ENCODE data around the gene ATP6AP1. TPM values are rescaled to one million over a fixed set of nuclear protein-coding genes. Genes with fewer than 3 reads are reported as not detected.

The ATP6AP1 gene
- total RNA-seq, 1 donor from 2014 or later: 38.8 TPM

DNA sequence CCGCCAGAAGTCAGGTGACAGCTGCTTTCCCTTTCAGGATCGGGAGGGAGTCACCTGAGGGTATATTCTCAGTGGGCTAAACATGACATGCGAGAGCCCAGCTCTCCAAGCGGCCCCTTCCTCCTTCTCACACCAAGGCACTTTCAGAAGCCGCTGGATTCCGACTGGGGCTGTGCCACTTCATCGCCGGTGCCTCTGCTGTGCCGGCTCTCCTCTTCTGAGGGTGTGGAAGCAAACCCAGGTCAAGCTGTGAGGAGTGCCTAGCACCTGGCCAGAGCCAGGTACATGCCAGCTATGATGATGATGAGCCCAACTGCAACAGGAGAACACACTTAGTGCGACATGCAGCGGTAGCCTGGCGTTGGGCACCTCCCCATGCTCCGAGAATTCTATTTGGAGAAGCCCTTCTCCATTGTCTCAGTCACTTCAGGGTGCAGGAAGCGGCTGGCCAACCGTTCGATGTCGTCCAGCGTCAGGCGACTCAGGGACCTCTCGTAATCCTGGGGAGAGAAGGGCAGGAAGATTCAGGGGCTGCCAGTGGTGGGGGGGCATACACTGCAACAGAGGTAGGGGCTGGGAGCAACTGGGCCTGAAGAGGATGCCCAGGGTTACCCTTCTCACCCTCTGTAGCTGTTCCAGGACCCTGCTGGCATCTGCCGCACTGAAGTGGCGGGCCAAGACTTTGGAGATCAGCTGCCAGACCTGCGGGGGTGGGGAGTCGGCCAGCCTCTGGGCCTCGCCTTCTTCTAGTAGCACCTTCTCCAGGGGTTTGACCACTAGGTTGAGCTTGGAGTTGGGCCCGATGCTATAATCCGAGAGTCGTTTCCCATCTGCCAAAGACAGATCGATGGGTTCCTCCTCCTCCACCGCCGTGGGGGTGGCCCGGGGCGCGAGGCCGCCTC, 56.9 kb downstream of the ATP6AP1 start:
- H3K9me3 Mint-ChIP-seq: no peaks in the 10 kb centered on the region
- intact Hi-C loops (cut with micrococcal nuclease): loop anchor here (1.0 kb wide), 1 partner anchor 31 kb away; the partner anchor contains the start of gene FAM3A
- no peaks in the 10 kb centered on the region for H3K27me3 Mint-ChIP-seq
- ChIA-PET CTCF (interaction anchor here (1.0 kb wide), 1 partner anchor 112 kb away, joined by 4 read pairs; no protein-coding TSS in a partner anchor), POLR2A (interaction anchor here (1.3 to 3.4 kb wide), 3 partner anchors 28 to 87 kb away, joined by 3 to 26 read pairs (median 8); partner anchors contain the start of gene RPL10)
- peaks cover 22% of the 10 kb centered on the region for H3K4me1 Mint-ChIP-seq
- TF ChIP-seq, protein P1, sequence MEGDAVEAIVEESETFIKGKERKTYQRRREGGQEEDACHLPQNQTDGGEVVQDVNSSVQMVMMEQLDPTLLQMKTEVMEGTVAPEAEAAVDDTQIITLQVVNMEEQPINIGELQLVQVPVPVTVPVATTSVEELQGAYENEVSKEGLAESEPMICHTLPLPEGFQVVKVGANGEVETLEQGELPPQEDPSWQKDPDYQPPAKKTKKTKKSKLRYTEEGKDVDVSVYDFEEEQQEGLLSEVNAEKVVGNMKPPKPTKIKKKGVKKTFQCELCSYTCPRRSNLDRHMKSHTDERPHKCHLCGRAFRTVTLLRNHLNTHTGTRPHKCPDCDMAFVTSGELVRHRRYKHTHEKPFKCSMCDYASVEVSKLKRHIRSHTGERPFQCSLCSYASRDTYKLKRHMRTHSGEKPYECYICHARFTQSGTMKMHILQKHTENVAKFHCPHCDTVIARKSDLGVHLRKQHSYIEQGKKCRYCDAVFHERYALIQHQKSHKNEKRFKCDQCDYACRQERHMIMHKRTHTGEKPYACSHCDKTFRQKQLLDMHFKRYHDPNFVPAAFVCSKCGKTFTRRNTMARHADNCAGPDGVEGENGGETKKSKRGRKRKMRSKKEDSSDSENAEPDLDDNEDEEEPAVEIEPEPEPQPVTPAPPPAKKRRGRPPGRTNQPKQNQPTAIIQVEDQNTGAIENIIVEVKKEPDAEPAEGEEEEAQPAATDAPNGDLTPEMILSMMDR (IDR thresholded peaks at IDR 0.05): no peak
- H3K36me3 Mint-ChIP-seq (ENCODE audit: low read depth): peaks cover 10% of the 10 kb centered on the region
- no peak for DNase-seq
- H3K27ac Mint-ChIP-seq: no peak overlapping the region
- ATAC-seq (ENCODE audit: low read depth): no peak
- peak overlapping the region; percentile 73 for H3K4me3 Mint-ChIP-seq

DNA sequence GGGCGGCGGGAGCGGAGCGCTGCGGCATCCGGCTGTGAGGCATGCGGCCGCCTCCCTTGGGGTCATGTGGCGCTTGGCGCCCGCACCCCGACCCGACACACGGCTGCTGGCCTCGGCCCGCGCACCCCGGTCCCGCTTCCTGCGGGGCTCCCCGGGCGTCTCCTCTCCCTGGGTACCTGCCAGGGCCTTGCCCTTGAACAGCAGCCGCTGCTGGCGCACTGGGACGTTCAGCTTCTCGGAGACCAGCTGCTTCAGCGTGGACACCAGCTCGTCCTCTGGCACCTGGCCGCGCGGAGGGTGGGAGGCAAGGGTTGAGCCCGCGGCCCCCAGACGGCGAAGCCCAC, 57.5 kb downstream of the ATP6AP1 start:
- H3K9me3 Mint-ChIP-seq: no peaks in the 10 kb centered on the region
- H3K36me3 Mint-ChIP-seq (ENCODE audit: low read depth): peaks cover 10% of the 10 kb centered on the region
- no peak overlapping the region for H3K27ac Mint-ChIP-seq
- POLR2A ChIA-PET: interaction anchor here (1.1 to 3.4 kb wide), 5 partner anchors 10 to 115 kb away, joined by 3 to 26 read pairs (median 8); partner anchors contain the start of gene RPL10
- CTCF ChIA-PET: interaction anchor here (1.0 kb wide), 1 partner anchor 113 kb away, joined by 4 read pairs; no protein-coding TSS in a partner anchor
- H3K4me1 Mint-ChIP-seq: peaks cover 20% of the 10 kb centered on the region
- ATAC-seq (ENCODE audit: low read depth) (no peak), DNase-seq (peak; percentile 30)
- intact Hi-C loops (cut with micrococcal nuclease): loop anchor here (1.0 kb wide), 1 partner anchor 30 kb away; the partner anchor contains the start of gene FAM3A
- TF ChIP-seq, protein P1 (IDR thresholded peaks at IDR 0.05): no peak
- peak overlapping the region; percentile 46 for H3K4me3 Mint-ChIP-seq
- no peaks in the 10 kb centered on the region for H3K27me3 Mint-ChIP-seq

Other genes starting within 250 kb of the ATP6AP1 start
- not detected in 2 replicates for gene OPN1MW, start 246.1 kb upstream of the ATP6AP1 start, total RNA-seq
- gene OPN1MW2, start 208.9 kb upstream of the ATP6AP1 start, total RNA-seq: not detected in 2 replicates
- gene OPN1MW3, start 171.1 kb upstream of the ATP6AP1 start, total RNA-seq: not detected in 2 replicates
- gene TEX28, start 133.6 kb upstream of the ATP6AP1 start, total RNA-seq: not detected in 2 replicates
- not detected in 2 replicates for gene TKTL1, start 132.9 kb upstream of the ATP6AP1 start, total RNA-seq
- 605 and 679 TPM in 2 replicates for gene FLNA, start 54.0 kb upstream of the ATP6AP1 start, total RNA-seq
- 68.4 and 70.2 TPM in 2 replicates for gene EMD, start 49.4 kb upstream of the ATP6AP1 start, total RNA-seq
- gene RPL10, start 30.3 kb upstream of the ATP6AP1 start, total RNA-seq: 5,113 and 5,534 TPM in 2 replicates
- gene DNASE1L1, start 19.4 kb upstream of the ATP6AP1 start, total RNA-seq: 15.3 and 15.8 TPM in 2 replicates
- gene TAFAZZIN, start 17.1 kb upstream of the ATP6AP1 start, total RNA-seq: 50.5 and 66.1 TPM in 2 replicates
- 112 and 127 TPM in 2 replicates for gene GDI1, start 8.5 kb downstream of the ATP6AP1 start, total RNA-seq
- gene FAM50A, start 15.5 kb downstream of the ATP6AP1 start, total RNA-seq: 52.5 and 56.0 TPM in 2 replicates
- 58.9 and 69.5 TPM in 2 replicates for gene PLXNA3, start 29.6 kb downstream of the ATP6AP1 start, total RNA-seq
- 16.6 and 18.9 TPM in 2 replicates for gene LAGE3, start 50.6 kb downstream of the ATP6AP1 start, total RNA-seq
- 20.4 and 20.9 TPM in 2 replicates for gene UBL4A, start 57.9 kb downstream of the ATP6AP1 start, total RNA-seq
- 13.4 and 17.1 TPM in 2 replicates for gene SLC10A3, start 62.0 kb downstream of the ATP6AP1 start, total RNA-seq
- 30.0 and 36.1 TPM in 2 replicates for gene FAM3A, start 87.6 kb downstream of the ATP6AP1 start, total RNA-seq
- 77.1 and 84.6 TPM in 2 replicates for gene G6PD, start 118.2 kb downstream of the ATP6AP1 start, total RNA-seq
- 52.9 and 61.1 TPM in 2 replicates for gene IKBKG, start 118.9 kb downstream of the ATP6AP1 start, total RNA-seq
- not detected in 2 replicates for gene CTAG1A, start 156.5 kb downstream of the ATP6AP1 start, total RNA-seq
- not detected in 2 replicates for gene CTAG1B, start 190.6 kb downstream of the ATP6AP1 start, total RNA-seq
- gene CTAG2, start 224.9 kb downstream of the ATP6AP1 start, total RNA-seq: not detected in 2 replicates